Germinal center (tissue), 1 donor: ENCODE measurements around the gene UBE2M.
"Not testable (repeated sequence)": the region's sequence is repeated elsewhere in the genome, so short reads cannot be mapped to it uniquely, and the experiment has no call there.

Experiments used
- DNase-seq: peaks from one replicate; pipeline ENCODE4 v3.0.0; 2012; ENCODE audit warnings: mixed read lengths, low spot score

Gene UBE2M

GRCh38 chr19:58539169-58539559 lies 19.2 kb downstream of the UBE2M start:
- DNase-seq, result not testable (repeated sequence)

GRCh38 chr19:58538257-58539168 lies 19.9 kb downstream of the UBE2M start:
- no peak for DNase-seq

DNA sequence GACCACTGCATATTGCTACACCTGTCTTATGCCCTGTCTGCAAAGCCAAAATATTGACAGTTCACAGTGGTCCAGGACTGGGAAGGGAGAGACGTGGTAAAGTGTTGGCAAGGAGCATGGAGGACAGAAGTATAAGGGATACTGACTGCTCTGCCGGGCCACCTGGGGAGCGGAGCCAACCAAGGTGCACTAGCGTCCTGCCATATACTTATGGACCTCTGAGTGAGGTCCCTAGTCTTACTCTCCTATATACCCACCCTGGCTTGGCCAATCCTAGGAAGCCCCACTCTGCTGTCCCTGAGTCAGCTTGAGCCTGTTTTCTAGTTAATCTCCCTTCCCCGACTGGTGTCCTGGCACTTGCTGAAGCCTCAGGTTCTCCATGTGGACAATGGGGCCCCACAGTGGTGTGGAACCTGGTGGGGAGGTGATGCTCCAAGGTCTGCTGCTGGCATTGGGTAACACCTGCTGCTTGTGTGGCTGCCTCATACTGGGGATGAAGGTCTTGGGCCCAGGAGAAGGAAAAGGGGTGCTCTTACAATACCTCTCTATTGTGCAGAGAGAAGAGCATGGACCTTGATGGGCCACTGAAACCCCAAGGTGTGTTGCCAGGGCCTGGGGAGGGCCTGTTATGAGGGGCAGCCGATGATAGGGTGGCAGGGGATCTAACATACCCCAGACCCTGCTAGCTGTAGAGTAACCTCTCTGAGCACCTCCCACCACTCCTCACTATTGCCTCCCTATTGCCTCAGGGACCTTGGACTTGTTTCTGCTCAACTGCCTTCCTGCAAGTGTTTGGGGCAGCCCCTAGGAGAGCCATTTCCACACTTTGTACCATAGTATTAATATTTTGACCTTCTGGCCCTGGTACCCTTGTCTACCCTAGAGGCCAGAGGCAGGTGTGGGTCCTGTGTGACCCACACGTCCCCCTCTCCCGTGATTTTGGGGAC lies 21.3 kb downstream of the UBE2M start:
- DNase-seq, result no peak

- no peak for DNase-seq
Measured at GRCh38 chr19:58535857-58536256, 22.6 kb downstream of the UBE2M start.

DNA sequence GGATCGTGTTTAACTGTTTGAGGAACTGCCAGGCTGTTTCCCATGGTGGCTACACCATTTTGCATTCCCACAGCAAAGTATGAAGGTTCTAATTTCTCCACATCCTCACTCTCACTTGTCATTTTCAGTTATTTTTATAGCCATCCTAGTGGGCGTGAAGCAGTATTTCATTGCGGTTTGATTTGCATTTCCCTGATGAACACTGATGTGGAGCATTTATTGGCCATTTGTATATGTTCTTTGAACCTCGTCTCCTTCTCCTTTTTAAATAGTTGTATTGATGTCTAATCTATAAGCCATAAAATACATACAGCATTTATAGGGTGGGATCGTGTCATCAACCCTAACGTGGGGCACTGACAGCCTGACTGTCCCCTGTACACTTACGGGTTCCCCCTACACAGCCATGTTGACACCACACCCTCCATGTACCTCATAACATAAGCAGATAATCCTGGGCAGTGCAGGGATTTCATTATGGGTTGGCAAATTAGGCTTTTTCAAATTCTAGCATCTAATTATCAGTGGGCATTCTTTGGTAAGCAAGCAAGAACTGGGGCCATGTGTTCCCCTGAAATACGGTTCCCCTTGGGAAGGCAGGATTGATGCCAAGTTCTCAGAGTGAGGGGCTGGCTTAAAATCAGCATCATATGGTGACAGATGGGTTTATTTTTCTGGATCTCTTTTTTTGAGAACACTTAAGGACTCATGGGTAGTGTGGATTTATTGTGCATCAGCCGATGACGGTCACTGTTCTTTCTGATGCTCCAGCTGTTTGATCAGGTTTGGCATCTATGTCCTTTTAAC lies 27.2 kb downstream of the UBE2M start:
- DNase-seq, result no peak

DNA sequence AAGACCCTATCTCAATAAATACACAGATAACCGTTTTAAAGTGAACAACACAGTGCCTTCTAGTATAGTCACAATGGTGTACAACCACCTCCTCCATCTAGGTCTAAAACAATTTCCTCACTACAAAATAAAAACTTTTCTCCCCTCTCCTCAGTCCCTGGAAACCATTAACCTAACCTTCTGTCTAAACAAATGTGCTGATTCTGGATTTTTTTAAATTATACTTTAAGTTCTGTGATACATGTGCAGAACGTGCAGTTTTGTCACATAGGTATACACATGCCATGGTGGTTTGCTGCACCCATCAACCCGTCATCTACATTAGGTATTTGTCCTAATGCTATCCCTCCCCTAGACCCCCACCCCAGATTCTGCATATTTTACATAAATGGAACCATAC lies 29.0 kb downstream of the UBE2M start:
- no peak for DNase-seq

DNA sequence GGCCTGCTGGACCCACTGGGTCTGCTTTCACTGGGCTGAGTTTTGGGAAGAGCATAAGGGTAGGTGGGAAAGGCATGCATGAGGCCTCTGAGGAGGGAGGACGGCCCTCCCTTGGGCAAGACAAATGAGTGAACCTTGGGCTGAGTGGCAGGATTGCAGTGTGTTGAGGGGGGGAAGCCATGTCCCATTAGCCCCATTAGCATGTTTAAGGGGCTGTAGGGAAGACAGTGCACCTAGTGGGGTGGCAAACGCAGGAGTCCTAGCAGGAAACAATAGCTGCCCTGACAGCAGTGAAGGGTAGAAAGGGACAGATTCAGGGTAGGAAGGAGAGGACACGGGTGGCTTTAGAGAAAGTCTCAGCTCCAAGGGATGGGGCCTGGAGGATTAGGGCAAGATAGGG lies 35.7 kb downstream of the UBE2M start:
- DNase-seq, result no peak

DNA sequence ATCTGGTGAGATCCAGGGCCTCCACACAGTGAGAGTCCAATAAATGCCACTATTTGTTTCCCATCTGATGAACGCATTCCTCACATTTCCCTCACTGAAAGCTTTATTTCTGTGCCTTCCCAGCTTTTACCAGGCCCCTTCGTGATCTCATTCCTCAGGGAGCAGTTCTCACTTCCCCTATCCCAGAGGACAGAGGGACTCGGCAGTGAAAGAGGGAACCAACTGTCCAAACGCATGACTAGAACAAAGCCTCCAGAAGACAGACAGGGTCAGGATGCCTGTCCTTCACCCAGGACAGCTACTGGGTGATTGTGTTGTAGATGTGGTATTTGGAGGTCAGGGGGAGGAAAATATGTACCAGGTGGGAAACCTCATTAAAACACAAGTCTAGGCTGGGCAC lies 36.8 kb downstream of the UBE2M start:
- no peak for DNase-seq

GRCh38 chr19:58520257-58520599 lies 38.2 kb downstream of the UBE2M start:
- DNase-seq, result no peak

GRCh38 chr19:58519355-58520256 lies 38.8 kb downstream of the UBE2M start, which contains the start of gene ZBTB45:
Gene ZBTB45 (minus strand): TSS chr19:58519810. CDS start chr19:58517673, 2,137 bp downstream.
- peak; percentile 83 for DNase-seq

GRCh38 chr19:58519087-58519354 lies 39.4 kb downstream of the UBE2M start:
- DNase-seq, result peak; percentile 51

DNA sequence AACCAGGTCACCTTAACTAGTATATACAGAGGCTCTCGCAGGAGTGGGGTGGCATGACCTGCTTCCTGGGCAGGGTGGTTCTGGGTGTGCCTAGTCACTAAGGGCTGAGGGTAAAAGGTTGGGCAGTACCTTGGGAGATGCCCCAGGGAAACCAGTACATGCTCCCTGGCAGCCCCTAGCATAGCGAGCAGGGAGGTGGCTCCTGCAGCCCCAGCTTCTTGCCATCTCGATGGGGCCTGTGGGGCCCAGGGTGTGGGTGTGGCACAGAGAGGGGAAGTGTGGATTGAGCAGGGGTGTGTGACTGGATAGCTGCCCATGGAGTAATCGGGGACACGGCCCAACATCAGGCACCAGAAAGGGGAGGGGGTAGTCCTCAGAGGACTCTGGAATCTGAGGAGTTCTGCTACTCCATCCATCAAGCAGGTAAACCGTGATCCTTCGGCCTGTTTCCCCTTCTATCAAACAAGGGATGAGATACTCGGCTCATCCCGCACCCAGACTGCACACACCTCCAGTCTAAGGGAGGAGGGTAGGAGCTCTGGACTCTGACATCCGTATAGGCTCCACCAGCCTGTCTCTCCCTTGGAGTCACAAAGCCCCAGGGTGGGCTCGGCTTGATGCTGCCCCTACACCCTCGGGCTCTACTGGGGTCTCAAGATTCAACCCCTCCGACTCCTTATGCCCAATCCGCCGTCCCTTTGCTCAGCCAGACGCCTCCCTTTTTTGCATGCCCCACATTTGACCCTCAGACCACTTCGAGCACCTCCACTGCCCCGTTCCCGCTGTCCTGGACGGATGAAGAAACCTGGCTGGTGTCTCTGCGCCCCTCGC lies 39.9 kb downstream of the UBE2M start:
- no peak for DNase-seq

DNA sequence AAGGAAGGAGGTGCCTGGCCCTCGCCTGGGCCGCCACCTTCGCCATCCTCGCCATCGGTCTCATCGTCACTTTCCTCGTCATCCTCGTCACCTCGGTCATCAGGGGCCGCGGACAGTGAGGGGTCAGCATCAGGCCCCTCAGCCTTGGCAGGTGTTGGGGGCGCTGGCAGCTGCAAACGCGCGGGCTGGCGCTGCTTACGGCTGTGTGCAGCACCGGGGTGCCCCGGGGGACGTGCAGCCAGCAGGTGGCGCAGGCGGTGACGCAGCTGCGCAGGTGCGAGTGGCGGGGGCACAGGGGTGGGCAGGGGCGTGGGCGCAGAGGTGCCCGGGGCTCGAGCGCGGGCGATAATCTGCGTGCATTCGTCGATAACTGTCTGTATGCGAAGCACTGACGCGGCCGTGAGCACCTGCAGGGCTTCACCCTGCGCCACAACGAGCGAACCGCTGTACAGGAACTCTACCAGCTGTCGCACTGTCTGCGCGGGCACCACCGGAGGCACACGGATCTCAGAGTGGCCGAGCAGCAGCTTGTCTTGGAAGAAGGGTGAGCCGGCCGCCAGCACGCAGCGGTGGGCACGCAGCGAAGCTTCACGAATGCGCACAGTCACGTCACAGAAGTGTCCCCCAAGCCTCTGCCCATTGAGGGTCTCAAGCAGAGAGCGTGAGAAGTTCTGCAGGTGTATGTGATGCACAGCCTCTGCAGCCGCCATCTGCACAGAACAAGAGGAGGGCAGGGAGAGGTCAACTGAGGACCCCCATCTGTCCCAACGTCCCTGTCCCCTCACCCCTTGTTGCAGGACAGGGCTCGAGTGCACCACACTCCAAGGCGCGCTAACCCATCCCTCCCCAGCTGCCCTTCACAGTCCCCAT lies 41.2 kb downstream of the UBE2M start:
- no peak for DNase-seq

- DNase-seq, result no peak
Measured at GRCh38 chr19:58516246-58516836, 42.1 kb downstream of the UBE2M start.

DNA sequence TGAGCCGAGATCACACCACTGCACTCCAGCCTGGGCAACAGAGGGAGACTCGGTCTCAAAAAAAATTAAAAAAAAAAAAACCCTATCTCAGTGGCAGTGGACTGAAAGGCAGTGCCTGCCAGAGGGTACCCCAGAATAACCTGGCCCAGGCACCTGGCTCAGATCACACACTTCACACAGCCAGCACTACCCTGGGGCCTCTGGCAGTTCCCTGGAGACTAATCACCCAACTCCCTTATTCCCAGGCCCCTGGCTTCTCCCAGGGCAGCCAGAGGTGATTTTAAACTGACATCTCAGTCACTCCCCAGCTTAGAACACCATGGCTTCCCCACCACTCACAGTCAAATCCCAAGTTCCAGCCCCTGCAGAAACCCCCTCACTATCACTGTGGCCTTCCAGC lies 43.2 kb downstream of the UBE2M start:
- DNase-seq, result no peak

GRCh38 chr19:58514564-58515022 lies 43.8 kb downstream of the UBE2M start:
- no peak for DNase-seq

- peak; percentile 93 for DNase-seq
Measured at GRCh38 chr19:58513694-58514563, 44.5 kb downstream of the UBE2M start.

DNA sequence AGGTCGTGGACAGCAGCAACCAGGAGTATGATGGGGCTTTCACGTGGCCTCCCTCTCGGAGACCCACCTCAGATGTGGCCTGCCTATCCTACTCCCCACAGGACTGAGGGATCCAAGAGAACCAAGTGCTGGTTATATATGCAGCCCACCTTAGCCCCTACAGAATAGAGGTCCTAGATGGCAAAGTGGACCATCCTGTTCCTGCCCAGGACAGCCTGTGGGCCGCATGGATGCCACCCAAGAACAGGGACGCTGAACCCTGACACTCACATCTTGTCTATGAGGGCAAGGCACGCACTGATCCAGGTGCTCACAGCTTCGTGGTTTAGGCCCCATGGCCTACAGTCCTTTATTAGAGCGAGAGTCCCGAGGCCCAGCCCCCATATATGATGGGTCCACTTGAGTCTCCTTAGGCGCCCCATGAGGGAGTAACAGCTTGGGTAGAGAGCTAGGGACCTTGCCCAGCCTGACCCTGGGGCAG lies 45.2 kb downstream of the UBE2M start:
- DNase-seq, result no peak
